OCI-LY3 (cell line): ENCODE data around the gene CSF3.
A peak's percentile ranks its signal among the peaks of the same experiment; 100 is the strongest.

ENCODE experiments used
- H2AFZ ChIP-seq: fragments of 200-600, 300-600 bp; shearing (Covaris generic); 2 replicates; pipeline ENCODE4 v1.6.0; 2014; ENCODE audit warnings: antibody characterized with exemption, low read depth, low read length
- H3K27ac ChIP-seq: fragments of 200-600, 300-600 bp; sonication (generic); 2 replicates; pipeline ENCODE4 v1.5.1; 2014; ENCODE audit warnings: mild to moderate bottlenecking, low read length, moderate library complexity, mixed read lengths
- H3K27me3 ChIP-seq: fragments of 200-600, 300-600 bp; sonication (generic); 2 replicates; pipeline ENCODE4 v1.6.1; 2014; ENCODE audit warnings: low read depth, low read length, mixed read lengths
- H3K36me3 ChIP-seq: fragments of 200-600, 300-600 bp; sonication (generic); replicated peaks from 2 replicates; pipeline ENCODE3; 2014; ENCODE audit warnings: low read depth, low read length, mixed read lengths
- H3K4me1 ChIP-seq: fragments of 300-600, 200-600 bp; sonication (generic); 2 replicates; pipeline ENCODE4 v1.6.1; 2014; ENCODE audit warnings: low read length, mixed read lengths
- H3K4me2 ChIP-seq: fragments of 200-600, 300-600 bp; sonication (generic); 2 replicates; pipeline ENCODE4 v1.6.1; 2014; ENCODE audit warnings: low read length, mixed read lengths
- H3K4me3 ChIP-seq: fragments of 300-600, 200-600 bp; sonication (generic); 2 replicates; pipeline ENCODE4 v1.5.1; 2014; ENCODE audit warnings: antibody characterized with exemption, mild to moderate bottlenecking, low read length, moderate library complexity
- H3K79me2 ChIP-seq: fragments of 300-600, 200-600 bp; shearing (Covaris generic); 2 replicates; pipeline ENCODE4 v1.6.1; 2014; ENCODE audit warnings: mild to moderate bottlenecking, low read length, mixed read lengths
- H3K9ac ChIP-seq: fragments of 300-600, 200-600 bp; shearing (Covaris generic); 2 replicates; pipeline ENCODE4 v1.6.0; 2014; ENCODE audit warnings: mild to moderate bottlenecking, low read length, moderate library complexity
- H3K9me3 ChIP-seq: fragments of 200-600, 300-600 bp; shearing (Covaris generic); 2 replicates; pipeline ENCODE4 v1.6.1; 2014; ENCODE audit warnings: low read length, mixed read lengths; ENCODE audit not compliant: insufficient read depth
- H4K20me1 ChIP-seq: fragments of 200-600, 300-600 bp; sonication (generic); 2 replicates; pipeline ENCODE4 v1.6.1; 2016; ENCODE audit warnings: low read length, mixed read lengths; ENCODE audit not compliant: insufficient read depth
- CTCF ChIP-seq: fragments of 200-600, 300-600 bp; sonication (generic); IDR thresholded peaks from 2 replicates; pipeline ENCODE4 v1.5.1; 2014; ENCODE audit warnings: antibody characterized with exemption, low read length, low read depth
- EZH2phosphoT487 ChIP-seq: fragments of 200-600 bp; shearing (Covaris generic); IDR thresholded peaks from 2 replicates; pipeline ENCODE4 v1.6.1; 2018; ENCODE audit warnings: antibody characterized with exemption, mixed run types, low read depth

Gene CSF3

GRCh38 chr17:40061609-40062038, 46.4 kb downstream of the CSF3 start:
- H3K9ac ChIP-seq: peak overlapping the region; percentile 63
- no peaks in the 10 kb centered on the region for H3K9me3 ChIP-seq
- H3K27ac ChIP-seq: no peak overlapping the region
- H3K27me3 ChIP-seq: peaks cover 22% of the 10 kb centered on the region
- H3K4me3 ChIP-seq: peak overlapping the region; percentile 85
- no peak overlapping the region for H2AFZ ChIP-seq
- H3K4me1 ChIP-seq: peaks cover 20% of the 10 kb centered on the region
- peak overlapping the region; percentile 97 for H3K4me2 ChIP-seq
- 0 out of 2 replicates have a peak, but pooled peaks cover 2% of the 10 kb centered on the region for H3K79me2 ChIP-seq
- H3K36me3 ChIP-seq: no peaks in the 10 kb centered on the region
- TF ChIP-seq EZH2phosphoT487: no peak
- TF ChIP-seq CTCF: no peak
- no peaks in the 10 kb centered on the region for H4K20me1 ChIP-seq

- H3K4me3 ChIP-seq: peak within 1 kb of the TSS; percentile 92
- no peaks in the 10 kb centered on the region for H3K36me3 ChIP-seq
- peak within 1 kb of the TSS; percentile 97 for H3K4me2 ChIP-seq
- no peaks in the 10 kb centered on the region for H3K9me3 ChIP-seq
- no peaks in the 10 kb centered on the region for H4K20me1 ChIP-seq
- peak within 1 kb of the TSS; percentile 80 for H3K9ac ChIP-seq
- H3K27ac ChIP-seq: peak within 1 kb of the TSS; percentile 9; the same call in 1 of the 2 replicates
- H3K27me3 ChIP-seq: peaks cover 22% of the 10 kb centered on the region
- peaks cover 20% of the 10 kb centered on the region for H3K4me1 ChIP-seq
- H2AFZ ChIP-seq: peak within 1 kb of the TSS; percentile 72
- 0 out of 2 replicates have a peak, but pooled peaks cover 2% of the 10 kb centered on the region for H3K79me2 ChIP-seq
- TF ChIP-seq EZH2phosphoT487 (no peak), CTCF (no peak)
Observed at GRCh38 chr17:40062329-40063186, 47.3 kb downstream of the CSF3 start, which contains the start of gene THRA. TSS of gene THRA (plus strand) at chr17:40062965. CDS start at chr17:40074489, 11,524 bp downstream.

GRCh38 chr17:40063187-40063771, 48.0 kb downstream of the CSF3 start:
- no peaks in the 10 kb centered on the region for H3K36me3 ChIP-seq
- H4K20me1 ChIP-seq: no peaks in the 10 kb centered on the region
- H3K4me2 ChIP-seq: peak overlapping the region; percentile 94
- TF ChIP-seq EZH2phosphoT487 (no peak), CTCF (no peak)
- H2AFZ ChIP-seq: peak overlapping the region; percentile 54
- peak overlapping the region; percentile 9; the same call in 1 of the 2 replicates for H3K27ac ChIP-seq
- H3K4me3 ChIP-seq: peak overlapping the region; percentile 92
- H3K9me3 ChIP-seq: no peaks in the 10 kb centered on the region
- peaks cover 2% of the 10 kb centered on the region; the same call in 1 of the 2 replicates for H3K79me2 ChIP-seq
- H3K9ac ChIP-seq: peak overlapping the region; percentile 80
- H3K27me3 ChIP-seq: peaks cover 22% of the 10 kb centered on the region
- H3K4me1 ChIP-seq: peaks cover 23% of the 10 kb centered on the region

GRCh38 chr17:40063901-40064531, 48.8 kb downstream of the CSF3 start:
- Histone ChIP-seq H3K4me3 (peak overlapping the region; percentile 92), H3K4me2 (peak overlapping the region; percentile 94), H3K4me1 (peaks cover 30% of the 10 kb centered on the region)

More at GRCh38 chr17:40063901-40064531, 48.8 kb downstream of the CSF3 start:
- H3K27ac ChIP-seq: no peak overlapping the region
- H3K79me2 ChIP-seq: peaks cover 2% of the 10 kb centered on the region; the same call in 1 of the 2 replicates
- no peak overlapping the region for H2AFZ ChIP-seq
- H3K27me3 ChIP-seq: peaks cover 22% of the 10 kb centered on the region
- no peaks in the 10 kb centered on the region for H4K20me1 ChIP-seq
- peak overlapping the region; percentile 80 for H3K9ac ChIP-seq
- no peaks in the 10 kb centered on the region for H3K9me3 ChIP-seq
- H3K36me3 ChIP-seq: no peaks in the 10 kb centered on the region
- TF ChIP-seq EZH2phosphoT487 (no peak), CTCF (no peak)
